Right atrium auricular region (tissue), 2 donors: ENCODE measurements around the gene TBC1D9B. TPM values are rescaled to one million over a fixed set of nuclear protein-coding genes. Genes with fewer than 3 reads are reported as not detected.

Experiments
- DNase-seq: peaks from one replicate; pipeline ENCODE4 v3.0.0-alpha.2; 2019; ENCODE audit warnings: low spot score
- H3K27ac ChIP-seq, 2 donors: fragments of 200-600 bp; sonication (generic); 1 replicate in 1 of 2; 2 replicates in 1 of 2; pipeline ENCODE4 v1.5.1; 2016 to 2019
- H3K27me3 ChIP-seq, 2 donors: fragments of 200-600 bp; sonication (generic); one replicate each; pipeline versions ENCODE4 v1.5.1 to v1.6.0; 2017 to 2019
- H3K36me3 ChIP-seq: fragments of 200-600 bp; sonication (generic); one replicate; pipeline ENCODE4 v1.5.1; 2016
- H3K4me1 ChIP-seq, 2 donors: fragments of 200-600 bp; sonication (generic); one replicate each; pipeline versions ENCODE4 v1.5.1 to v1.6.0; 2017 to 2019
- H3K4me3 ChIP-seq, 2 donors: fragments of 200-600 bp; sonication (generic); 1 replicate in 1 of 2; 2 replicates in 1 of 2; pipeline ENCODE4 v1.5.1; 2017 to 2019; ENCODE audit warnings: mild to moderate bottlenecking in 1 of 2, moderate library complexity in 1 of 2
- H3K9me3 ChIP-seq, 2 donors: fragments of 200-600 bp; sonication (generic); one replicate each; pipeline ENCODE4 v1.5.1; 2019
- total RNA-seq, 2 donors: library from RNA; depleted of rRNA; stranded (reverse); fragments of >200 nt; gene quantifications; one replicate each; pipeline ENCODE4 v1.1.0, GENCODE V29; 2016
- TF ChIP-seq, protein P1 (sequence below), 2 donors: fragments of 200-600 bp; sonication (generic); IDR thresholded peaks; one replicate each; pipeline ENCODE4 v1.5.1; 2019; ENCODE audit warnings: antibody characterized with exemption in 2 of 2

Gene TBC1D9B
- total RNA-seq, 2 donors from 2014 or later: 33.5 to 57.7 TPM

DNA sequence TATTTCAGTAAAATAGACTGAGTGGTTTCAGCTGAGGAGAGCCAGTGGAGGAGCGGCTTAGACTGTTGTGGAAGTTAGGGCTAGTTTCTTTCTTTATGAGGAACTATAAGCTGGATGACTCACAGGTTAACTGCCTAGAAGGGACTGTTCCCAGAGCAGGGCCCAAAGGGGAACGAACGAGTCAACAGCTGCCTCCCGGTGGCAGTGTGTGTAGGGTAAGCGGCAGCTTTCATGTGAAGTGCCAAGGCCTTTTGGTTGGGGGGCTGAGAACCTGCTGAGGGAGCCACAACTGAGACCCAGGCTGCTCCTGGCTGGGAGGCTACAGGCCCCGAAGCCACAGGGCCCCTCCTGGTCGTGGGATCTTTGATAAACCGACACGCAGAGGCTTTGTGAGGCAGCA lies 80.0 kb downstream of the TBC1D9B start:
- Histone ChIP-seq H3K4me1 (peaks cover 0 to 42% of the 10 kb centered on the region in 2 donors), H3K9me3 (no peaks in the 10 kb centered on the region), H3K27me3 (no peaks in the 10 kb centered on the region), H3K27ac (no peak overlapping the region), H3K36me3 (peaks cover 100% of the 10 kb centered on the region), H3K4me3 (no peak overlapping the region)
- TF ChIP-seq, protein P1, sequence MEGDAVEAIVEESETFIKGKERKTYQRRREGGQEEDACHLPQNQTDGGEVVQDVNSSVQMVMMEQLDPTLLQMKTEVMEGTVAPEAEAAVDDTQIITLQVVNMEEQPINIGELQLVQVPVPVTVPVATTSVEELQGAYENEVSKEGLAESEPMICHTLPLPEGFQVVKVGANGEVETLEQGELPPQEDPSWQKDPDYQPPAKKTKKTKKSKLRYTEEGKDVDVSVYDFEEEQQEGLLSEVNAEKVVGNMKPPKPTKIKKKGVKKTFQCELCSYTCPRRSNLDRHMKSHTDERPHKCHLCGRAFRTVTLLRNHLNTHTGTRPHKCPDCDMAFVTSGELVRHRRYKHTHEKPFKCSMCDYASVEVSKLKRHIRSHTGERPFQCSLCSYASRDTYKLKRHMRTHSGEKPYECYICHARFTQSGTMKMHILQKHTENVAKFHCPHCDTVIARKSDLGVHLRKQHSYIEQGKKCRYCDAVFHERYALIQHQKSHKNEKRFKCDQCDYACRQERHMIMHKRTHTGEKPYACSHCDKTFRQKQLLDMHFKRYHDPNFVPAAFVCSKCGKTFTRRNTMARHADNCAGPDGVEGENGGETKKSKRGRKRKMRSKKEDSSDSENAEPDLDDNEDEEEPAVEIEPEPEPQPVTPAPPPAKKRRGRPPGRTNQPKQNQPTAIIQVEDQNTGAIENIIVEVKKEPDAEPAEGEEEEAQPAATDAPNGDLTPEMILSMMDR (IDR thresholded peaks at IDR 0.05): no peak
- no peak for DNase-seq

DNA sequence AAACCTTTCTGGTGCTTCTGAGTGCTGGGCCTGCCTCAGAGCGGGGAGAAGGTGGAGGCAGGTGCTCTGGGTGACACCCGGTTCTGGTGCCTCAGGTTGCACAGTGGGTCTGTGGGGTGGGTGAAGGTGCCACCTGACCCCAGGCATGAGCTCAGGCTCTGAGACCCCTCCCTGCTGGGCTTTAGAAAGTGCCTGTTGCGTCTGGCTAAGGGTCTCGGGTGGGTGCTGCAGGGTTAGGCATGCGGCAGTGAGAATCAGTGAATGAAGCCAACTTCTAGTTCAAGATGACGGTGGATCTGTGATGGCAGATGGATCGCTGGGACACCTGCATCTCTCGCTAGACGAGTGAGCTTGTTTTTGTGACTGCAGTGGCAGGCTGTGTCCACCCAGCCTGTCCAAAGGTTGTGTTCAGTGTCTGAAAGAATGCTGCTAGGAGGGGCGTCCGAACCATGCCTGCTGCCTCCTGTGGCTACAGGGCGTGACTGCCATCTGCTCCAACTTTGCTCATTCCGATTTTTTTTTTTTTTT lies 82.0 kb downstream of the TBC1D9B start:
- DNase-seq: no peak
- Histone ChIP-seq H3K27ac (no peak overlapping the region), H3K4me1 (peaks cover 0 to 51% of the 10 kb centered on the region in 2 donors), H3K27me3 (no peaks in the 10 kb centered on the region), H3K9me3 (no peaks in the 10 kb centered on the region), H3K4me3 (no peak overlapping the region), H3K36me3 (peaks cover 89% of the 10 kb centered on the region)
- TF ChIP-seq, protein P1 (IDR thresholded peaks at IDR 0.05): no peak

DNA sequence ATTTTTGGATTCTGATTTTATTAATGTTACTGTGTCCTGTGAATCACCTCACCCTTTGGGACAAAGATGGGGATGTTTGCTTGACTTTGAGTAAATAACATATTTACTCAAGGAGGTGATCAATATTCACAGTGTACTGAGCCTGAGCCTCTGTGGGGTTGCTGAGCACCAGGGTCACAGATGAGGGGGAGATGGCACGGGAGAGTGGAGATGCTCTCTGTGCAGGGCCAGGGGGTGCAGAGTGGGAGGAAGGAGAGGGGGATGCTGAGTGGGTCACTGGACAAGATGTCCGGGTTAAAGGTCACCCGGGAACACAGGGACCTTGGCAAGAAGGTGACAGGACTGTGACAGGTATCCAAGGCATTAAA lies 83.0 kb downstream of the TBC1D9B start:
- TF ChIP-seq, protein P1 (IDR thresholded peaks at IDR 0.05): no peak
- peaks cover 80% of the 10 kb centered on the region for H3K36me3 ChIP-seq
- H3K27me3 ChIP-seq: no peaks in the 10 kb centered on the region
- H3K4me1 ChIP-seq: peaks cover 0 to 59% of the 10 kb centered on the region in 2 donors
- DNase-seq: no peak
- H3K9me3 ChIP-seq: no peaks in the 10 kb centered on the region
- H3K27ac ChIP-seq: no peak overlapping the region
- H3K4me3 ChIP-seq: no peak overlapping the region

DNA sequence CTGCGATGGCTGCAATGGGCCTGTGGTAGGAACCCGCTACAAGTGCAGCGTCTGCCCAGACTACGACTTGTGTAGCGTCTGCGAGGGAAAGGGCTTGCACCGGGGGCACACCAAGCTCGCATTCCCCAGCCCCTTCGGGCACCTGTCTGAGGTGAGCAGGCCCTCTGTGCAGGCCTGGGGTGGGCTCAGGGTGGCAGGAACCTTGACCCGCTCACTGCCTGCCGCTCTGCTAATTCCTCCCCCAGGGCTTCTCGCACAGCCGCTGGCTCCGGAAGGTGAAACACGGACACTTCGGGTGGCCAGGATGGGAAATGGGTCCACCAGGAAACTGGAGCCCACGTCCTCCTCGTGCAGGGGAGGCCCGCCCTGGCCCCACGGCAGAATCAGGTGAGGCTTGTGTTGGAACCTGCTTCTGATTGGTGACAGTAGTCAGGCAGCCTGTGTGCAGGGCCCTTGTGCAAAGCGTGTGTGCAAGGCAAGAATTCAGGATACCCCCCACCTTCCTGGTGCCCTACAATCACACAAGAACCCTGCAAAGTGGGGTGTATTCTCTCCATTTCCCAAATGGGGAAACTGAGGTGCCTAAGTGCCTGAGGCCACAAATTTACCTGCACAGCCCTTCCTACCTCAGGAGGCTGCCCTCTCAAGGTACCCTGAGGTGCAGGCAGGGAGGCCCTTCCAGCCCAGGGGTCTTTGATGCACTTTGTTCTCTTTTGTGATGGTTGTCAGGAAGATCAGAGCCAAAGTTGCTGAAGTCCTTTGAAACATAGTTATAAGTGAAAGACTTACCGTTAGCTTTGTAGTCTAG lies 83.6 kb downstream of the TBC1D9B start:
- peaks cover 0 to 65% of the 10 kb centered on the region in 2 donors for H3K4me1 ChIP-seq
- H3K36me3 ChIP-seq: peaks cover 74% of the 10 kb centered on the region
- no peaks in the 10 kb centered on the region for H3K27me3 ChIP-seq
- DNase-seq: no peak
- H3K9me3 ChIP-seq: no peaks in the 10 kb centered on the region
- no peak overlapping the region for H3K27ac ChIP-seq
- TF ChIP-seq, protein P1 (IDR thresholded peaks at IDR 0.05): no peak
- H3K4me3 ChIP-seq: peak overlapping the region in 1 of 2 donors; percentile 11

DNA sequence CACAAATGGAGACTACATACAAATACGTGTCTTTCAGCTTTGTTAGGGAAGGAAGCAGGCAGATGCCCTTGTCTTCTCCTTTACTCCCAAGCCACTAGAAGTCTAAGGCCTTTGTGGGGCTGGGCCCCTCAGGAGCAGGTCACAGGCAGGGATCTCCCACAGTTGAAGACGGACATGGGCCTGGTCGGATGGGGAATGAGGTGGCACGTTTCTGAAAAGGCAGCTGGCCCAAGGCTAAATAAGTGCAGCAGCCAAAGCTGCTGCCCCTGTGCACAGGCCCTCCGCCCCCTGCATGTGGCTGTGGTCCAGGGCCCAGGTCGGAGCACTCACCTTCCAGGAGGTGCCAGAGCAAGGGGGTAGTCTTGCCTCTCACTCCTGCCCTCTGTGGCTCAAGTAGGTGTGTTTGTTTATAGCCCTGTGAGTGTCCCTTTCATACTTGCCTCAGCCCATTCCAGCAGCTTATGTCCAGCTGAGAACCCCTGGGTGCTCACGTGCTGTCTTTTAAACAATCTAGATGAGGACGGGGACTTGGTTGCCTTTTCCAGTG lies 85.2 kb downstream of the TBC1D9B start:
- Histone ChIP-seq H3K4me1 (peaks cover 0 to 74% of the 10 kb centered on the region in 2 donors), H3K36me3 (peaks cover 57% of the 10 kb centered on the region), H3K9me3 (no peaks in the 10 kb centered on the region), H3K27me3 (no peaks in the 10 kb centered on the region), H3K27ac (peak overlapping the region; percentile 96 to 100), H3K4me3 (peak overlapping the region; percentile 76 to 100)
- DNase-seq: no peak
- TF ChIP-seq, protein P1 (IDR thresholded peaks at IDR 0.05): no peak
